ENCODE measurements around the gene ITGAV. TPM values are rescaled to one million over a fixed set of nuclear protein-coding genes. Genes with fewer than 3 reads are reported as not detected.

The ITGAV gene
- total and polyA plus RNA-seq, 4 experiments from 2014 or later: 1.2 to 12.0 (median 6.7) TPM

DNA sequence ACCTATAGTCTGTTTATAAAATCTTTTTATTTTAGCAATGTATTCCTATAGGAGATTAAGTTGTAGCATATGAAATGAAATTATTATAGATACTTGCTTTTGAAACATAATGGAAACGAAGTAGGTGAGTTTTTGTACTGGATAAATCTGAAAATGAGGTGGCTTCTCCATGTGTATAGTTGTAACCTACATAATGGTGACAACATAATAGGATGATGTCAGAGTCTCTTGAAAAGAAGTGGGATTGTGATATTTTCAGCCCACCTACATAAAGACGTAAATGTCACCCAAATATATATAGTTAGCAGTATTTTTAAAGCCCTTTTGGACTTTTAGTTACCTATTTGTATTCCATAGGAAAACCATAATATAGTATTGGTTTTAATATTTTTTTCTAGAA is 138.8 kb downstream of the ITGAV start:
- H3K27me3 ChIP-seq (ENCODE audit: insufficient read depth, low read length): no peaks in the 10 kb centered on the region
- H3K4me3 ChIP-seq (ENCODE audit: low read length in 2 of 2): no peak overlapping the region
- Mint-ChIP-seq H3K9me3 (no peaks in the 10 kb centered on the region), H3K36me3 (no peaks in the 10 kb centered on the region), H3K27me3 (peaks cover 2% of the 10 kb centered on the region in 2 donors), H3K27ac (no peak overlapping the region), H3K4me1 (no peaks in the 10 kb centered on the region), H3K4me3 (no peak overlapping the region)
- ChIA-PET POLR2A (ENCODE audit: partially characterized antibody) (no interaction called here), CTCF (ENCODE audit: partially characterized antibody) (no interaction called here)
- no peaks in the 10 kb centered on the region for H3K4me1 ChIP-seq (ENCODE audit: insufficient read depth, low read length)
- no peak overlapping the region for H3K27ac ChIP-seq (ENCODE audit: low read depth, low read length)
- H3K9me3 ChIP-seq (ENCODE audit: control insufficient read depth in 1 of 2, low read length in 2 of 2): no peaks in the 10 kb centered on the region
- H3K36me3 ChIP-seq (ENCODE audit: insufficient read depth, low read length): no peaks in the 10 kb centered on the region
- DNase-seq: no peak
- intact Hi-C loops (cut with micrococcal nuclease): loop anchor here (1.0 kb wide), 1 partner anchor 47 kb away; no protein-coding TSS in a partner anchor

Other genes starting within 250 kb of the ITGAV start
- gene ZC3H15, start 103.8 kb upstream of the ITGAV start, total RNA-seq: 10 to 100 TPM; 53.5 to 60.2 TPM
- gene ZC3H15, start 103.8 kb upstream of the ITGAV start, polyA plus RNA-seq: 10 to 100 TPM; 71.1 to 73.4 TPM
- under 1 TPM; 0.14 to 0.15 TPM for gene FAM171B, start 104.0 kb downstream of the ITGAV start, total RNA-seq
- under 1 TPM in 1 of 2 donors, not detected in 1; 0.02 TPM for gene FAM171B, start 104.0 kb downstream of the ITGAV start, polyA plus RNA-seq

Data from CD4-positive, alpha-beta memory T cell (primary cell).